WTC11 (cell line): ENCODE measurements around the gene SMARCD1. TPM values are rescaled to one million over a fixed set of nuclear protein-coding genes. Genes with fewer than 3 reads are reported as not detected.

Source experiments
- ATAC-seq: fragments of 200-7000 bp; cut with Tn5 transposase; 2 replicates; pipeline ENCODE4 v1.10.0; 2021; ENCODE audit warnings: mild to moderate bottlenecking, moderate library complexity
- CTCF ChIA-PET: fragments of 300-600 bp; sonication (Branson Sonifier 250); formaldehyde crosslinking; loops from one replicate; lab custom pipeline; 2021; ENCODE audit warnings: antibody characterized with exemption; lab: Charles Lee
- POLR2A ChIA-PET: fragments of 350-600 bp; sonication (Branson Sonifier 250); formaldehyde crosslinking; loops from one replicate; lab custom pipeline; 2021; ENCODE audit warnings: antibody characterized with exemption; lab: Charles Lee
- DNase-seq: peaks from one replicate; pipeline ENCODE4 v3.0.0; 2021; ENCODE audit warnings: low spot score
- H3K27ac Mint-ChIP-seq: 2 replicates; pipeline ENCODE4 v1.8.0; 2021; ENCODE audit warnings: mixed read lengths
- H3K27me3 Mint-ChIP-seq: 2 replicates; pipeline ENCODE4 v1.8.0; 2021; ENCODE audit warnings: low read depth, mild to moderate bottlenecking, moderate library complexity, mixed read lengths
- H3K36me3 Mint-ChIP-seq: 2 replicates; pipeline ENCODE4 v1.8.0; 2021; ENCODE audit warnings: mixed read lengths
- H3K4me1 Mint-ChIP-seq: 2 replicates; pipeline ENCODE4 v1.8.0; 2022; ENCODE audit warnings: mixed read lengths
- H3K4me3 Mint-ChIP-seq: 2 replicates; pipeline ENCODE4 v1.8.0; 2021; ENCODE audit warnings: mild to moderate bottlenecking, moderate library complexity, mixed read lengths
- H3K9me3 Mint-ChIP-seq: 2 replicates; pipeline ENCODE4 v1.8.0; 2021; ENCODE audit warnings: mixed read lengths
- ATF1 ChIP-seq: sonication (generic); formaldehyde crosslinking; IDR thresholded peaks from 2 replicates; pipeline ENCODE4 v1.8.1; 2023; ENCODE audit warnings: mild to moderate bottlenecking, moderate library complexity, missing genetic modification reagents
- CREM ChIP-seq: sonication (generic); formaldehyde crosslinking; IDR thresholded peaks from 2 replicates; pipeline ENCODE4 v1.8.1; 2022; ENCODE audit warnings: mild to moderate bottlenecking, missing genetic modification reagents, moderate library complexity
- E2F5 ChIP-seq: sonication (generic); formaldehyde crosslinking; IDR thresholded peaks from 2 replicates; pipeline ENCODE4 v1.8.1; 2022; ENCODE audit warnings: mild to moderate bottlenecking, moderate library complexity, missing genetic modification reagents
- ETV6 ChIP-seq: sonication (generic); formaldehyde crosslinking; IDR thresholded peaks from 2 replicates; pipeline ENCODE4 v1.8.1; 2022; ENCODE audit warnings: mild to moderate bottlenecking, missing genetic modification reagents
- FOXP1 ChIP-seq: sonication (generic); formaldehyde crosslinking; IDR thresholded peaks from 2 replicates; pipeline ENCODE4 v1.8.0; 2022; ENCODE audit warnings: missing genetic modification reagents, mild to moderate bottlenecking, moderate library complexity, borderline replicate concordance
- FOXP4 ChIP-seq: sonication (generic); formaldehyde crosslinking; IDR thresholded peaks from 2 replicates; pipeline ENCODE4 v1.8.0; 2022; ENCODE audit warnings: mild to moderate bottlenecking, missing genetic modification reagents
- GRHL2 ChIP-seq: fragments of 250-450 bp; sonication (Bioruptor Pico); IDR thresholded peaks from 2 replicates; pipeline ENCODE4 v1.8.0; 2022; ENCODE audit warnings: mild to moderate bottlenecking, moderate library complexity; ENCODE audit not compliant: insufficient replicate concordance, severe bottlenecking
- HMGA2 ChIP-seq: fragments of 250-450 bp; sonication (Bioruptor Pico); IDR thresholded peaks from 2 replicates; pipeline ENCODE4 v1.4.0; 2021; ENCODE audit warnings: mild to moderate bottlenecking, moderate library complexity
- IRF2 ChIP-seq: sonication (generic); formaldehyde crosslinking; IDR thresholded peaks from 2 replicates; pipeline ENCODE4 v1.8.0; 2022; ENCODE audit warnings: low read depth, missing genetic modification reagents, borderline replicate concordance
- NFATC4 ChIP-seq: fragments of 250-450 bp; sonication (Bioruptor Pico); IDR thresholded peaks from 2 replicates; pipeline ENCODE4 v1.9.0; 2021; ENCODE audit warnings: mild to moderate bottlenecking
- NR2C2 ChIP-seq: sonication (generic); formaldehyde crosslinking; IDR thresholded peaks from 2 replicates; pipeline ENCODE4 v1.8.0; 2022; ENCODE audit warnings: mild to moderate bottlenecking, missing genetic modification reagents
- OVOL2 ChIP-seq: fragments of 250-450 bp; sonication (Bioruptor Pico); IDR thresholded peaks from 2 replicates; pipeline ENCODE4 v1.9.0; 2021; ENCODE audit warnings: mild to moderate bottlenecking, borderline replicate concordance
- TEAD1 ChIP-seq: sonication (generic); formaldehyde crosslinking; IDR thresholded peaks from 2 replicates; pipeline ENCODE4 v1.8.0; 2022; ENCODE audit warnings: mild to moderate bottlenecking, missing genetic modification reagents
- ZNF138 ChIP-seq: sonication (generic); formaldehyde crosslinking; conservative IDR thresholded peaks from 2 replicates; pipeline ENCODE4 v1.8.1; 2022; ENCODE audit warnings: mild to moderate bottlenecking, moderate library complexity, missing genetic modification reagents
- ZNF512 ChIP-seq: sonication (generic); formaldehyde crosslinking; IDR thresholded peaks from 2 replicates; pipeline ENCODE4 v1.8.1; 2022; ENCODE audit warnings: missing genetic modification reagents, borderline replicate concordance
- total RNA-seq: library from RNA; stranded (reverse); gene quantifications from 3 replicates; pipeline ENCODE4 v1.2.3, GENCODE V29; 2021

SMARCD1 gene
- total RNA-seq, 1 experiment from 2014 or later, result 165 TPM

GRCh38 chr12:50097952-50098351, 12.8 kb downstream of the SMARCD1 start (continued):
- TF ChIP-seq NR2C2 (CRISPR knock-in tag) (no peak), FOXP4 (CRISPR knock-in tag) (no peak)

- Mint-ChIP-seq H3K9me3 (no peaks in the 10 kb centered on the region), H3K27me3 (no peaks in the 10 kb centered on the region), H3K4me1 (peaks cover 30% of the 10 kb centered on the region), H3K36me3 (peaks cover 67% of the 10 kb centered on the region), H3K4me3 (no peak overlapping the region), H3K27ac (no peak overlapping the region)
- TF ChIP-seq E2F5, result no peak
- TF ChIP-seq TEAD1 (CRISPR knock-in tag), result no peak
- no peak for TF ChIP-seq CREM (CRISPR knock-in tag)
- no peak for TF ChIP-seq ZNF138 (CRISPR knock-in tag)
- no peak for TF ChIP-seq OVOL2 (CRISPR knock-in tag)
- TF ChIP-seq IRF2 (CRISPR knock-in tag), result no peak
- TF ChIP-seq GRHL2 (CRISPR knock-in tag), result no peak
- no peak for TF ChIP-seq ATF1 (CRISPR knock-in tag)
- no peak for TF ChIP-seq NFATC4 (CRISPR knock-in tag)
- TF ChIP-seq HMGA2, result no peak
- TF ChIP-seq FOXP1 (CRISPR knock-in tag), result no peak
- TF ChIP-seq ZNF512 (CRISPR knock-in tag), result no peak
- no peak for TF ChIP-seq ETV6 (CRISPR knock-in tag)
- ATAC-seq (no peak), DNase-seq (no peak)
- POLR2A ChIA-PET, result interaction anchor here (0.8 to 1.0 kb wide), 2 partner anchors 11 to 12 kb away, joined by 3 to 5 read pairs; partner anchors contain the start of gene COX14
- CTCF ChIA-PET, result interaction anchor here (4.8 kb wide), 1 partner anchor 12 kb away, joined by 165 read pairs; the partner anchor contains the start of gene COX14
Measured at GRCh38 chr12:50099302-50100008, 14.3 kb downstream of the SMARCD1 start.

GRCh38 chr12:50100561-50100960, 15.4 kb downstream of the SMARCD1 start:
- TF ChIP-seq E2F5 (no peak), ATF1 (CRISPR knock-in tag) (no peak)
- TF ChIP-seq, all 79 proteins: peak for 0
- Mint-ChIP-seq H3K9me3 (no peaks in the 10 kb centered on the region), H3K27me3 (no peaks in the 10 kb centered on the region), H3K36me3 (peaks cover 56% of the 10 kb centered on the region), H3K4me1 (peaks cover 30% of the 10 kb centered on the region), H3K27ac (peak overlapping the region; percentile 81), H3K4me3 (no peak overlapping the region)
- DNase-seq (no peak), ATAC-seq (no peak)
- ChIA-PET CTCF (interaction anchor here (0.7 to 4.8 kb wide), 14 partner anchors 11 to 827 kb away, joined by 3 to 165 read pairs (median 4); partner anchors contain the start of genes CERS5, COX14, LIMA1 and SMARCD1), POLR2A (interaction anchor here (0.5 to 1.9 kb wide), 4 partner anchors 11 to 122 kb away, joined by 4 to 14 read pairs (median 4); partner anchors contain the start of genes COX14 and SMARCD1)
